ENCODE results near the gene MUC4. TPM values are rescaled to one million over a fixed set of nuclear protein-coding genes. Genes with fewer than 3 reads are reported as not detected.
"Not testable (repeated sequence)": the region's sequence is repeated elsewhere in the genome, so short reads cannot be mapped to it uniquely, and the experiment has no call there.

MUC4 gene
- total RNA-seq, 2 experiments from 2014 or later = 0.08 to 0.15 TPM

GRCh38 chr3:195744437-195744836 lies 67.3 kb downstream of the MUC4 start:
- Mint-ChIP-seq H3K4me3 (no peak overlapping the region), H3K4me1 (peaks cover 13% of the 10 kb centered on the region), H3K27me3 (peaks cover 5% of the 10 kb centered on the region), H3K36me3 (ENCODE audit: low read depth) (no peaks in the 10 kb centered on the region), H3K27ac (no peak overlapping the region), H3K9me3 (no peaks in the 10 kb centered on the region)
- POLR2A ChIA-PET = no interaction called here
- CTCF ChIA-PET = interaction anchor here (1.3 kb wide), 1 partner anchor 107 kb away, joined by 3 read pairs; no protein-coding TSS in a partner anchor
- DNase-seq = no peak

GRCh38 chr3:195739561-195740111 lies 72.1 kb downstream of the MUC4 start:
- ChIA-PET POLR2A (no interaction called here), CTCF (interaction anchor here (1.1 kb wide), 1 partner anchor 110 kb away, joined by 4 read pairs; no protein-coding TSS in a partner anchor)
- Mint-ChIP-seq H3K36me3 (ENCODE audit: low read depth) (no peaks in the 10 kb centered on the region), H3K27ac (no peak overlapping the region), H3K4me1 (no peaks in the 10 kb centered on the region), H3K9me3 (no peaks in the 10 kb centered on the region), H3K4me3 (no peak overlapping the region), H3K27me3 (peaks cover 5% of the 10 kb centered on the region)
- DNase-seq = no peak

- Mint-ChIP-seq H3K36me3 (ENCODE audit: low read depth) (no peaks in the 10 kb centered on the region), H3K4me1 (no peaks in the 10 kb centered on the region), H3K27me3 (peaks cover 5% of the 10 kb centered on the region), H3K9me3 (no peaks in the 10 kb centered on the region), H3K4me3 (no peak overlapping the region), H3K27ac (no peak overlapping the region)
- no peak for DNase-seq
- ChIA-PET CTCF (interaction anchor here (0.6 to 1.9 kb wide), 3 partner anchors 17 to 112 kb away, joined by 3 to 10 read pairs (median 4); no protein-coding TSS in a partner anchor), POLR2A (no interaction called here)
These were observed 73.3 kb downstream of the MUC4 start for GRCh38 chr3:195738274-195739044.

GRCh38 chr3:195737782-195738181 lies 73.9 kb downstream of the MUC4 start:
- not testable (repeated sequence) for H3K36me3 Mint-ChIP-seq (ENCODE audit: low read depth)
- CTCF ChIA-PET = interaction anchor here (1.9 kb wide), 1 partner anchor 112 kb away, joined by 10 read pairs; no protein-coding TSS in a partner anchor

GRCh38 chr3:195736866-195737490 lies 74.8 kb downstream of the MUC4 start:
- Mint-ChIP-seq H3K27ac (no peak overlapping the region), H3K9me3 (no peaks in the 10 kb centered on the region), H3K27me3 (peaks cover 3% of the 10 kb centered on the region), H3K4me1 (no peaks in the 10 kb centered on the region), H3K36me3 (ENCODE audit: low read depth) (no peaks in the 10 kb centered on the region), H3K4me3 (no peak overlapping the region)
- CTCF ChIA-PET = interaction anchor here (0.6 to 1.9 kb wide), 2 partner anchors 113 to 122 kb away, joined by 3 to 10 read pairs; no protein-coding TSS in a partner anchor
- POLR2A ChIA-PET = no interaction called here
- no peak for DNase-seq

More at GRCh38 chr3:195737782-195738181, 73.9 kb downstream of the MUC4 start:
- POLR2A ChIA-PET, H3K4me1 Mint-ChIP-seq, DNase-seq, H3K27ac Mint-ChIP-seq, H3K4me3 Mint-ChIP-seq, H3K9me3 Mint-ChIP-seq, H3K27me3 Mint-ChIP-seq: not testable (repeated sequence)

GRCh38 chr3:195735036-195735695 lies 76.6 kb downstream of the MUC4 start:
- H3K36me3 Mint-ChIP-seq (ENCODE audit: low read depth) = no peaks in the 10 kb centered on the region
- CTCF ChIA-PET = no interaction called here
- POLR2A ChIA-PET = no interaction called here
- DNase-seq = no peak
- H3K9me3 Mint-ChIP-seq = no peaks in the 10 kb centered on the region
- no peak overlapping the region for H3K4me3 Mint-ChIP-seq
- no peak overlapping the region for H3K27ac Mint-ChIP-seq
- no peaks in the 10 kb centered on the region for H3K27me3 Mint-ChIP-seq
- no peaks in the 10 kb centered on the region for H3K4me1 Mint-ChIP-seq

- DNase-seq = no peak
- Mint-ChIP-seq H3K9me3 (no peaks in the 10 kb centered on the region), H3K27me3 (no peaks in the 10 kb centered on the region), H3K36me3 (ENCODE audit: low read depth) (no peaks in the 10 kb centered on the region), H3K4me3 (no peak overlapping the region), H3K4me1 (no peaks in the 10 kb centered on the region), H3K27ac (no peak overlapping the region)
- ChIA-PET CTCF (no interaction called here), POLR2A (no interaction called here)
These were observed 78.8 kb downstream of the MUC4 start for GRCh38 chr3:195732940-195733339.

- no peaks in the 10 kb centered on the region for H3K36me3 Mint-ChIP-seq (ENCODE audit: low read depth)
- ChIA-PET POLR2A (no interaction called here), CTCF (no interaction called here)
These were observed 80.3 kb downstream of the MUC4 start for GRCh38 chr3:195731356-195731905.

GRCh38 chr3:195729476-195730251 lies 82.1 kb downstream of the MUC4 start:
- DNase-seq = no peak
- Mint-ChIP-seq H3K4me1 (no peaks in the 10 kb centered on the region), H3K27ac (no peak overlapping the region), H3K36me3 (ENCODE audit: low read depth) (no peaks in the 10 kb centered on the region), H3K27me3 (no peaks in the 10 kb centered on the region), H3K9me3 (no peaks in the 10 kb centered on the region), H3K4me3 (no peak overlapping the region)
- POLR2A ChIA-PET = no interaction called here
- CTCF ChIA-PET = interaction anchor here (0.7 kb wide), 1 partner anchor 338 kb away, joined by 4 read pairs; no protein-coding TSS in a partner anchor

More at GRCh38 chr3:195731356-195731905, 80.3 kb downstream of the MUC4 start:
- no peaks in the 10 kb centered on the region for H3K27me3 Mint-ChIP-seq
- no peak overlapping the region for H3K27ac Mint-ChIP-seq
- no peaks in the 10 kb centered on the region for H3K4me1 Mint-ChIP-seq
- DNase-seq = no peak
- no peaks in the 10 kb centered on the region for H3K9me3 Mint-ChIP-seq
- no peak overlapping the region for H3K4me3 Mint-ChIP-seq

- H3K27ac Mint-ChIP-seq; POLR2A ChIA-PET; H3K36me3 Mint-ChIP-seq (ENCODE audit: low read depth); H3K4me3 Mint-ChIP-seq; H3K27me3 Mint-ChIP-seq; DNase-seq; H3K9me3 Mint-ChIP-seq; H3K4me1 Mint-ChIP-seq: not testable (repeated sequence)
- CTCF ChIA-PET = interaction anchor here (1.3 kb wide), 1 partner anchor 122 kb away, joined by 3 read pairs; no protein-coding TSS in a partner anchor
These were observed 82.9 kb downstream of the MUC4 start for GRCh38 chr3:195728789-195729188.

- H3K4me3 Mint-ChIP-seq = no peak overlapping the region
- H3K36me3 Mint-ChIP-seq (ENCODE audit: low read depth) = no peaks in the 10 kb centered on the region
- H3K27me3 Mint-ChIP-seq = no peaks in the 10 kb centered on the region
- H3K9me3 Mint-ChIP-seq = no peaks in the 10 kb centered on the region
- no peak for DNase-seq
- H3K4me1 Mint-ChIP-seq = no peaks in the 10 kb centered on the region
- H3K27ac Mint-ChIP-seq = no peak overlapping the region
- CTCF ChIA-PET = interaction anchor here (1.3 kb wide), 1 partner anchor 123 kb away, joined by 3 read pairs; no protein-coding TSS in a partner anchor
- POLR2A ChIA-PET = no interaction called here
These were observed 84.0 kb downstream of the MUC4 start for GRCh38 chr3:195727606-195728195.

Data from activated CD4-positive, alpha-beta memory T cell treated with anti-CD3 and anti-CD28 coated beads, Interleukin-2, amount 10 ng/mL, durations not matched to agents 7 days and 5 days (primary cell).